Sciatic nerve (tissue), 2 donors: Measurements from ENCODE around the gene FGD2. TPM values are rescaled to one million over a fixed set of nuclear protein-coding genes. Genes with fewer than 3 reads are reported as not detected.
A peak's percentile ranks its signal among the peaks of the same experiment; 100 is the strongest.
"Not testable (repeated sequence)": the region's sequence is repeated elsewhere in the genome, so short reads cannot be mapped to it uniquely, and the experiment has no call there.

ENCODE experiments used
- ATAC-seq: fragments of 200-7000 bp; cut with Tn5 transposase; one replicate; pipeline ENCODE4 v1.9.1; 2020; ENCODE audit warnings: mild to moderate bottlenecking, moderate library complexity
- DNase-seq: peaks from one replicate; pipeline ENCODE4 v3.0.0-alpha.2; 2020; ENCODE audit warnings: low spot score
- intact Hi-C: fragments of 100-400 bp; cut with DNase I; formaldehyde crosslinking; loops from one replicate; pipeline ENCODE4 v1.14.2; 2022
- total RNA-seq: library from RNA; stranded (reverse); fragmentation: NEBNext Ultra II Directional; extraction: Animal tissue kit (Norgen Biotek cat#: 25700); gene quantifications from one replicate; pipeline ENCODE4 v1.2.1, GENCODE V29; 2021
- donor health status: DM: no; HTN: no; CAD: no.
- donor health status: DM: no; HTN: no; CAD: no.

Gene FGD2
- total RNA-seq, 1 donor from 2014 or later = 19.7 TPM

GRCh38 chr6:37027036-37027720, 21.7 kb downstream of the FGD2 start:
- intact Hi-C loops = no loop called here
- ATAC-seq (no peak), DNase-seq (no peak)

- ATAC-seq (no peak), DNase-seq (no peak)
- intact Hi-C loops = no loop called here
Observed at GRCh38 chr6:37027811-37028469, 22.5 kb downstream of the FGD2 start.

GRCh38 chr6:37029249-37029971, 24.0 kb downstream of the FGD2 start:
- DNase-seq (peak; percentile 81), ATAC-seq (peak; percentile 93)
- intact Hi-C loops = no loop called here

- intact Hi-C loops = no loop called here
- ATAC-seq (no peak), DNase-seq (no peak)
Observed at GRCh38 chr6:37030599-37030998, 25.1 kb downstream of the FGD2 start.

GRCh38 chr6:37032239-37032638, 26.8 kb downstream of the FGD2 start:
- no peak for ATAC-seq
- DNase-seq = no peak
- intact Hi-C loops = no loop called here

GRCh38 chr6:37033255-37033654, 27.8 kb downstream of the FGD2 start:
- intact Hi-C loops = no loop called here
- no peak for ATAC-seq
- DNase-seq = no peak

- ATAC-seq (no peak), DNase-seq (no peak)
- intact Hi-C loops = no loop called here
Observed at GRCh38 chr6:37033819-37034795, 28.7 kb downstream of the FGD2 start.

- DNase-seq (no peak), ATAC-seq (no peak)
Observed at GRCh38 chr6:37036146-37036545, 30.7 kb downstream of the FGD2 start.

GRCh38 chr6:37038292-37039198, 33.1 kb downstream of the FGD2 start:
- peak; percentile 93 for DNase-seq
- peak; percentile 97 for ATAC-seq
- intact Hi-C loops = no loop called here

More at GRCh38 chr6:37036146-37036545, 30.7 kb downstream of the FGD2 start:
- intact Hi-C loops = no loop called here

GRCh38 chr6:37039958-37040357, 34.5 kb downstream of the FGD2 start:
- no peak for DNase-seq

GRCh38 chr6:37041521-37041920, 36.1 kb downstream of the FGD2 start:
- DNase-seq (no peak), ATAC-seq (no peak)
- intact Hi-C loops = no loop called here

More at GRCh38 chr6:37039958-37040357, 34.5 kb downstream of the FGD2 start:
- no peak for ATAC-seq
- intact Hi-C loops = no loop called here

- ATAC-seq (no peak), DNase-seq (no peak)
- intact Hi-C loops = no loop called here
Observed at GRCh38 chr6:37042150-37042549, 36.7 kb downstream of the FGD2 start.

- ATAC-seq, DNase-seq, intact Hi-C loops: not testable (repeated sequence)
Observed at GRCh38 chr6:37043091-37043490, 37.6 kb downstream of the FGD2 start.

GRCh38 chr6:37047346-37047688, 41.9 kb downstream of the FGD2 start:
- intact Hi-C loops = no loop called here
- DNase-seq = no peak
- no peak for ATAC-seq

- intact Hi-C loops = no loop called here
- DNase-seq = no peak
- no peak for ATAC-seq
Observed at GRCh38 chr6:37047689-37048402, 42.4 kb downstream of the FGD2 start.

- ATAC-seq = no peak
- no peak for DNase-seq
- intact Hi-C loops = no loop called here
Observed at GRCh38 chr6:37048403-37048850, 43.0 kb downstream of the FGD2 start.
